Activated CD4-positive, CD25-positive, alpha-beta regulatory T cell (primary cell): ENCODE results near the gene RUNX1.

Experiments
- DNase-seq, 4 experiments: peaks; one replicate each; lab custom pipeline; 2025; lab: John Stamatoyannopoulos, UW

Gene RUNX1

DNA sequence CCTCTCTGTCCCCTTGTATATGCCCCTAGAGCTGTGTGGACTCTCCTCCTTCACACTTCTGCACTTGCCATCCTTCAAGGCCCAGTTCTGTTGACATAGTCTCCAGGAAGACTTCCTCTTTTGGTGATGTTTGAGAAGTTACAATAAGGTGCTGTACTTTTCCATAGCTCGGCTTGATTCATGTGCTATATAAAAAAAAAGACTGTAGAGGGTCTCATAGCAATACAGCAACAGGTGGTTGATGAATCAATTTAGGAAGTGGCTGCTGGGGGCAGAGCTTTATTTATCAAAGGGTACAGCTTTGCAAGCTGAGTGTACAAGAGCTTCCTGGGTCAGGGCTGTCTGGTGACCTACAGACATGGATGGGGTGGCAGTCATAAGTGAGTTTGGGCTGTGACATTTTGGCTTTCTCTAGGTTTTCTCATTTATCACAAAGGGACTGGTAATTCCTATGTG is 102.7 kb downstream of the RUNX1 start:
- DNase-seq: no peak

DNA sequence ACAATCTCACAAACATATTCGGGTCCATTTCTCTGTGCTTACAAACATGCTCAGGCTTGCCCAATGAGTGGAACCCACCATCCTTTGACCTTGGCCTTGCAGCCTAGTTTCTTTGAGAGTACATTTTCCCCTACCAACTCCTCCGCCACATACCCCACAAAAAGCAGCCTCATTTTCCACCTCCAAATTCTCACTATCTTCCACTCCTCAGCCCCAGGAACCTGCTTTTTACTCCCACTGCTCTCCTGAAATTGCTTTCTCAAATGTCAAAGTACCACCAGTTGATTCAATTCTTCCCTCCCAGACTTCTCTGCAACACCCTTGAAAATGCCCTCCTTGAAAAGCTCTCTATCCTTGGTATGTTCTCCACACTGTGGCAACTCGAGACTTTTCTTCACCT is 103.8 kb downstream of the RUNX1 start:
- DNase-seq: no peak

DNA sequence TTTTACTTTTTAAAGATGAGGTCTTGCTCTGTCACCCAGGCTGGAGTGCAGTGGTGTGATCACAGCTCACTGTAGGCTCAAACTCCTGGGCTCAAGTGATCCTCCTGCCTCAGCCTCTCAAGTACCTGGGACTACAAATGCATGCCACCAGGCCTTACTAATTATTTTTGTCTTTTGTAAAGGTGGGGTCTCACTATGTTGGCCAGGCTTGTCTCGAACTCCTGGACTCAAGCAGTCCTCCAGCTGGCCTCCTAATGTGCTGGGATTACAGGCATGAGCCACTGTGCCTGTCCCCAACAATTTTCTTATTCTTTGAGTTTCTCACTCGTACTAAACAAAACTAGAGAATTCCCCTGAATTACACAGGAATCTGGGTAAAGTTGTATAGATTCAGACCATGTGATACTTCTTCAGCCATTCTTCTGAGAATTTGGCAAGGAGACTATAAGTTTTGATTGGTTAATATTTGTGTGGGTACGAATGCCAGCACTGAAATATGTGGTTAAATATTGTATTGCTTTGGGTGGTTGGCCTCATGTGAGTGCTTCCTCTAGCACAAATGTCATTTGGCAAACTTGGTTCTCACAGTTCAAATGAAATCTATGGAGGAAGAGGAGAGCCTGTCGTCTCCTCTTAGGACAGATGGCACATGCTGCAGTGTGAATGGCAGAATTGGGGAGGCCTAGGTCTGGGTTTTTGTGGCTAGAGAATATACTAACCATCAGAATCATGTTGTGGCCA is 104.9 kb downstream of the RUNX1 start:
- DNase-seq: no peak

DNA sequence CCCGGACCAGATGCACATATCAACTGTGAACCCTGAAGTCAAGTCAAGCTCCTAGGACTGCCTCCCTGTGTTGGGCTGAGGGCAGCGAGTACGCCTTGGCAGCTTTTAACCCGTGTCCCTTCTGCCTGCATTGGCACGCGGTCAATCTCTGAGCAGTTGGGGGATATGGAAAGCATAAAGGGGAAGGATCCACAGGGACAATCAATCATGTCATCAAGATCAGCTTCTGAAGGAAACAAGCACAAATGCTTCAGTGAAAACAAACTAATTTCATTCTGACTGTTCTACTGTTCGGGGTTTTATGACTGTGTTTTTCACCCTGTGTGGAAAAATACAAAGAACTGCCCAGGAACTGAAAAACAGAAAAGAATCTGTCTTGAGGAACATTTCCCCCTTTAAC is 106.2 kb downstream of the RUNX1 start:
- no peak for DNase-seq

DNA sequence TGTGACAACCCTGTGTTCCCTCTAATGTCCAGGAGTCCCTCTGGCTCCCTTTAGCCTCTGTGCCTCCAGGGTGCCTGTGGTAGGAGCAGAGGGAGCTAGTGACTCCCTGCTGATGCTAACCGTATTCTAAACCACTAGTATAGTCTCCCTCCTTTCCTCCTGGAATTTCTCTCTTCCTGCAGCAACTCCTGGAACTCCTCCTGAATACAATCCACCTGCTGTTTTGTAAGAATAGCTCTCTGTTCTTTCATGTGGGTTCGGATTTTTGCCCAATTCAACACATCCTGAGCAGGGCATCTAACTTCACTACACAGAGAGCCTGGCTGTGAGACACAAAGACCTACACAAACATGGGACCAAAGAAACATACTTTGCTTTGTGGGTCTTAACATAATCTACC is 107.9 kb downstream of the RUNX1 start:
- no peak for DNase-seq

DNA sequence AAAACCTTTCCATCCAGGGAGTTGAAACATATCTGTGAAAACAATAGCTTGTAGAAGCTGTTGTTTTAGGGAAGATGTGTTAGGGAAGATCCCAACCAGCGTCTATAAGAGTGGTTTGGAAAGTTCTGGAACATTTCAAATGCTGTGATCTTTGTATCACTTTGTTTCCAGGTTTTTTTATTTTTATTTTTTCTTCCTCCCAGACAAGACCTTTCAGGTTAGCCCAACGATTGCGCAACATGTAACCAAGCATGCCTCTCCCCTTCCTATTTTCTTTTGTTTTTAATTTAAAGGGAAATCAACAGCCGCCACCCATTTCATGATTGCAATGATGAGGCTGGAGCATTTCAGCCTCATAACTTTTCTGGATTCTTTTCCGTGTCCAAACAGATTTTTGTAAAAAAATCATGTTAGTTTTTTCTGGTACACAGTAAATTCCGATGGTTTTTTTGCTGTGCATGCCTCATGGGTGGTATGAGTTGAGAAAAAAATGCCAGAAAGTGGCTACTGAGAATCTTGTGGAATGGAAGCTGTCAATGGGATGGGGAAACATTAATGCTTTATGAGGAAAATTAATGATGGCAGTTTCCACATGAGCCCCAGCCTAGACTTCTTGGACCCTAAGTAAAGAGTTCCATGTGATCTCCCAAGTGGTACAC is 109.3 kb downstream of the RUNX1 start:
- DNase-seq: no peak

DNA sequence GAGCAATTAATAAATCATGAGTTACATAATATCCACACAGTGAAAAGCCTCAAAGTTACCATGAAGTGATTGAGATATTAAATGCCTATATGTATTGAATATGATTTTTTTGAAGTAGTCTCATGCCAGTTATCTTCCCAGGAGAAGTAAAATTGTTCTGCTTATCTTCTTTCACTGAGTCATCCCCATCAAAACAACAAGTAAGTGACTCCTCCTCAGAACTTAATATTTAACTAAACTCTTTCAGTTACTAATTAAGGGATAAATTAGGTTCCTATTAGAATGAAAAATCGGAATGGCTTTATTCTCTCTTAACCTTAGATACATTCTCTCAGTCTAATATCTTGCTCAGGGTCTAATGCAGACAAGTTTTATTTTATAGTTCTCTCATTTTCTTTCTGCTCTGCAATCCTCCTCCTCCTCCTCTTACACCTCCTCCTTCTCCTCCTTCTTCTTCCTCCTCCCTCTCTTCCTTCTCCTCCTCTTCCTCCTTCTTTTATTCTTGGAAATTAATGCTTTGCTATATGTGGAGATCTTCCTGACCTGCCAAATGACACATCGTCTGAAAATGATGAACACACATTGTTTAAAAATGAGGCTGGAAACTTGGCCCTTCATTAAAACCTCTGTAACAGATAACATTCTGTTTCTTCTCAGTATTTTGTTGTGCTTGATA is 110.9 kb downstream of the RUNX1 start:
- DNase-seq: no peak

DNA sequence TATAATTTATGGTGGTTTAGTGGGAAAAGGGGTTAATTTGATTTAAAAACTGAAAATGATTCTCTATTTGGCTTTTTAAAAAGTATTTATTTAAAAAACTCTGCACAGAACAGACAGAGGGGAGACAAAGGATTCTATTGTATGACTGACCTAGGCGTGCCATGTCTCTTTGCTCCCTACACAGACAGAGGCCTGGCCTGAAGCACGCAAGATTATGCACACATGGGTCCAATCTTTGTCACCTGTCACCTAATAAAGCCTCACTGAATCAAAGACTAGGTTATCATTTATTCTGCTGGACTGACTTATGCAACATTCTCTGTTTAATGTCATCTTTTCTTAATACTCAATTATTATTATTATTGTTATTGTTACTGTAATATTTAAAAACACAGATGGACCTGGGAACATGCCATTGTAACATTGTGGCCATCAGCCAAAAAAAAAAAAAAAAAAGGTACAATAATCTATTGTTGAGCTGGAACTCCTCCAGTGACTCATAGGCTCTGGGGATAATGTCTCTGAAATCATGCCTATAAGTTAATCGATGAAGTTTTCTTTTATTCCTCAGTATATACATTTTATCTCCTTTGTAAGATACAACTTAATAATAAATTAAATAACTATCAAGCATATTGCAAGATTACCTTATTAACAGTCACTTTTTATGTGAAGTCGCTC is 112.1 kb downstream of the RUNX1 start:
- no peak for DNase-seq

DNA sequence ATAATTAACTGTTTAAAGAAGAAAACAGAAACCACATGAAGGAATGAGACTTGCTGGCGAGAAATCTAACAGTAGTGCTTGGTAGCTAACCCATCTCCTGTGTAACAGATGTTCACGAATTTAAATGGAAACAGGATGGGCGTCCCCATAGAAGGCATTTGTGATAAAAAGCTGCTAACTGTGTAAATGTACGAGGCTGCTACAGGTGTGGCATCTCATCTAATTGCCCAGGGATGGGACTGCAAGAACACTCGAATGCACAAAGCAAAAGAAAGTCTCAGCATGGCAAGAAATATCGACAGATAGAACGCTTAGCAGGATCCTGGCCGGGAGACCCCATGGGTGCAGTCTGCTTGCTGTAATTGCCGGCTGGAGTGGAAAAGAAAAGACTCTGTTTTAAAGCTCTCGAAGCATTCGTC is 112.7 kb downstream of the RUNX1 start:
- DNase-seq: no peak

DNA sequence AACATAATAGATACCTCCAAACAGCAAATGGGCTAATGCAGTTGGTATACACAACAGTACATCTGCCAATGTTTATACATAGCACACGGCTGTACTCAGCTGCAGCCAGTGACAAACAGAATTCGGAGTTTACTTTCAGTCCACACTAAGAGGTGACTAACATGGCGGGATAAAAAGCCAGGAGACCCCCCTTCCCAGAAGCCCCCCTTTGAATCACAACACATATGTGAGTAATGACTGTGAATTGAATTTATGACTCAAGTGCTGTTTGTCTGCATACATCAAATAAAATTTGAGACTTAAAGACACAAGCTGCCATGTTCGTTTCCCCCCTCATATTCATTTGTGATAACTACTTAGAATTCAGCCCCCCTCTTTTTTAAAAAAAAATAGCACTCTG is 113.2 kb downstream of the RUNX1 start:
- no peak for DNase-seq

DNA sequence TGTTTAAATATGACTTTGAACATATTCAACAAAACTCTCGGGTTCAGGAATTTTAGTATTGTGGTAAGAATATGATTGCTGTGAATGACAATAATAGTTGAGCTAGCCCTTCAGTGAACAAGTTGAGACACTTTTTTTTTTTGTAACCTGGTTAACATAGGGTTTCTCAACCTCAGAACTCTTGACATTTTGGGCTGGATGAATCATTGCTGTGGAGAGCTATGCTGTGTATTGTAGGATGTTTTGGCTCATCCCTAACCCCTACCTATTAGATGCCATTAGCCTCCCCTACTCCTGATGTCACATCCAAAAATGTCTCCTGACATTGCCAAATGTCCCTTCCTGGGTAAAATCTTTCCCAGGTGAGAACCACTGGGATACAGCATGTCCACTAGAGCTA is 113.7 kb downstream of the RUNX1 start:
- DNase-seq: no peak

DNA sequence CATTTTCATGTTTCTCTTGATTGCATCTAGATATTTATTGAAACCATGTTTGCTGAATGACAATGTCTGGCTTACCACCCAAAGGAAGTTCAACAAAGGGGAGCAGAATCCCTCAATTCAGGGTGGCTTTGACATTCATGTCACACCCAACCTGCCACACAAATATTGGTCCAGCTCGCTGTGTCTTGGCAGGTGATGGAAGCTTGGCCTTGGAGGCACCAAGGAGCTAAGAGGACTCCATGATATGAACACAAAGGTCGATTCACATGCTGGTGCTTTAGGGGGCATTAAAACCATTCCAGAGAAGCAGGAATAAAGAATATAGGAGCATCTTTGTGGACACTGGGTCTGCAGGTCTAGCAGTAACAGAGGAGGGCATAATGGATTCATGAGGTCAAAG is 114.8 kb downstream of the RUNX1 start:
- no peak for DNase-seq

DNA sequence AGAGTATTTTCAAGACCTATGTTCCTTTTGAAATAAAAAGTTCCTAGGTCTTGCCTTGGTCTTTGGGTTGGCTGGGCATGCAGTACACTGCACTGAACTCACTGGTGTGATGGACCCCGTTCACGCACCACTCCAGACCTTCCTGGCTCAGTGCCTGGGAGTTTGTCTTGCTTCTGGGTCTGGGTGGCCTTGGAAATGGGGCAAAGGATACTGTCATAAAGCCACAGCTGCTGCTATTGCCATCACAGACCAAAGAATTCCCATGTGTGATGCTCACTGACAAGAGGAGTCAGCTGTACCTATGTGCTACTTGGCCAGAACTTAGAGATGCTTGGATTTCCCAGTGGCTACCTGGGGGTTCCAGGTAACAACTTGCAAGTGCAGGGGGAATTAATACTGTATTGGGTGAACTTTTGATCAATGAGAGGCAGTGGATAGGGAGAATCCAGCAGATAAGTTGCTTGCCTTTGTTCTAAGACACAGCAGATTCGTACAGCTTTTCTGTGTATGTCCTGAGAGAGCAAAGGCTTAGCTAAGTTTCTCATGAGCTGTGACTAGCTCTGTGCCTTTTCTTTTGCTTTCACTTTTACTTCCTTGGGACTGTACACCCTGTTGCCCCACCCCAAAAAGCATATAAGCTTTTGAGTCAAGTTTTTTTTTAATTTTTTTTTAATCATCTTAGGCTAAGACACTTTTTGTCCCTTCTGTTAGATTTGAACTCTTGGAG is 115.3 kb downstream of the RUNX1 start:
- no peak for DNase-seq

DNA sequence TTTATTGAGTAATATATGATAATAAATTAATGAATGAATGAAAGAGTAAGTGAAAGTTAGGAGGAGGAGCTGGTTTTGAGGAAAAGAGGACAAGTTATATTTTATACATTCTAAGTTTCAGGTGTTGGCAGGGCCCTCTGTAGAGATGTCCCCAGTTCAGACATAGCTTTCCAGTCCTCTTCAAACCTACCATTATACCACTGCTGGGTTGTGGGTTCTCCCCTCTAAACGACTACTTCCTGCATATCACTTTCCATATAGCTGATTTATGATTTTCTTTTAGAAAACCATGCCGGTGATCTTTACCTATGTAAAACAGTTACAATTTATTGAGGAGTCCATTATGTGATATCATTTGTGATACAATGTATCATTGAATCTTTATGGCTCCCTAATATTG is 116.9 kb downstream of the RUNX1 start:
- DNase-seq: no peak

DNA sequence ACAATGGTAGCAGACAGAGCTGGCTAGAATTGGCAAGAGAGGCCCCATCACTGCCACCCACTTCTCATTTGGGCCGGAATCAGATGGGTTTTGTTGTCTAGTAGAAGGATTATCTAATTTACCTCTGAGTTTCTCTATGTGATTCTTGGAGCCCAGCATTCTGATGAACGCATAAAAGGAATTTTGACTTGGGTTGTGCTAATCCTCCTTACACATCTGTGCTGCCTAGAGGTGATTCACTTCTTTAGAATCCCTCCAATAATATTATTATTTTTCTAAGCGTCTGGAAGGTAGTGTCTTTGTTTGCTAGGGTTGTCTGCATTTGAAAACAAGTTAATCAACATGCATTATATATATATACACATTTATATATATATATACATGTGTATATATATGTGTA is 118.1 kb downstream of the RUNX1 start:
- no peak for DNase-seq

DNA sequence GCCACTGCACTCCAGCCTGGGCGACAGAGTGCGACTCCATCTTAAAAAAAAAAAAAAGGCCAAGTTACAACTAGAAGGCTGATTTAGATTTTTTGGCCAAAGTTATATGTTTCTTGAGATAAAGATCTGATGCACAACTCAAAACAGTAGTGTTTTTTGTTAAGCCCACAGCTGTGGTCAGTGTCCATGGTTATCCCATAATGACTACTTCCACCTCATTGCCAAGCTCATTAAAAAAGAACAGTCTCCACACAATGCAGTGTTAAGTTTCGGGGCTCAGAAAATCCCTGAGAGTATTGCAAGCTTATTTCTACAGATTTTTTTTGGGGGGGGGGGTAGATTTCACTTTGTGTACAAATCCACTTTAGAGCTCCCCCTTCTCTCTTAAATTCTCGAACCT is 120.5 kb downstream of the RUNX1 start:
- no peak for DNase-seq

DNA sequence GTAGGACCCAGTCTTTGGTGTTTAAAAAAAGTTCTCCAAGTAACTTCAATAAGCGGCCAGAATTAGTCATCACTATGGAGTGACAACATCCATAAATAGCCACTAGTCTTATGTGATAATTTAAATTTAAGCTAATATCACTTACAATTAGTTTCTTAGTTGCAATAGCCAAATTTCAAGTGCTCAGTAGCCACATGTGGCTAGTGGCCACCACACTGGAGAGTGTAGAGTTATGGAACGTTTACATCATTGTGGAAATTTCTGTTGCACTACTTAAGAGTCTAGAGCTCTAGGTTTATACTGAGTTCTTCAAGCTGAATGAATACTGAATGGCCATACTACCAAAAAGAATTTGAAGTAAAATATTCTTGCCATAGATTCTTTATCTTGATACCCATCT is 121.1 kb downstream of the RUNX1 start:
- no peak for DNase-seq

DNA sequence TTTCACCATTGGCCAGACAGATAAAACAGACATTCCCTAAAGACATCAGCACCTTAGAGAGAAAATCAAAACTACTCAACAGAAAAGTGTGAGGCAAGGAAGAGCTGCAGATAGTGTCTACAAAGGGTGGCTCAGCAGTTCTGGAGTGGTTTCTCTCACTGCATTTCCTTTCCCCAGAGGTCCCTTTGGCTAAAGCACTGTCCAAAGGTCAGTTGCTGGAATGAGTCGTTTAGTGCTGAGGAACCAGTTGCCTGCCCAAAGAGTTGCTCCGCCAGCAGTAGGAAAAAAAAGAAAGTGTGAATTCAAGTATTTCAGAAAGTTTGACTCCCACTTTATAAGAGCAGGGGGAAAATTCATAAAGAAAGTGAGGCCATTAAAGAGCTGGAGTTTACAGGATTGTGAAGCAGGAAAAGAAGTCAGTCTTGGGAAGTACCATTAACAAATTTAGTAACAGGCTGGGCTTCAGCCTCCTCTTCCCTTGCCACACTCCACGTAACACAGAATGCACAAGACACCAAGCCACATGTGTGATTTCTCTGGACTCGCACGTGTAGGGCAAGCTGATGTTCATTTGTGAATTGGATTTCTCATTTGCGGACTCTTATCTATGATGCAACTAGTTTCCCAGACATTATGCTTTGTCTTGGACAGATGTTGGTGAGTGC is 122.2 kb downstream of the RUNX1 start:
- no peak for DNase-seq

DNA sequence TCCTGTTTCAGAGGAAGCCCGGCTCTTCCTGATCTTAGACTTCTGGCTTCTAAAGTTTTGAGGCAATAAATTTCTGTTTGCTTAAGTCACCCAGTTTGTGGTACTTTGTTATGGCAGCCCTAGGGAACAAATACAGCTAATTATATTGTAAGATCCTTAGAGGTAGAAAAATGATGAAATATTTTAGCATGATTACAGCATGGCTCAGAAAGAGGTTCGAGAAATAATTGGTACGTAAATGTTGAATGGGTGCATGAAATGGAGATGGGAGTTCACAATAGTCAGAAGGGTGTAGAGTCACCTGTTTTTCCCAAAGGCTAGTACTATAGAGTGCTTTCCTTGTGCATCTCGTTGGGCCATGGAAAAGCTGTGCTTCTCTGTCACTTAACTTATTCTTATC is 123.5 kb downstream of the RUNX1 start:
- DNase-seq: no peak

DNA sequence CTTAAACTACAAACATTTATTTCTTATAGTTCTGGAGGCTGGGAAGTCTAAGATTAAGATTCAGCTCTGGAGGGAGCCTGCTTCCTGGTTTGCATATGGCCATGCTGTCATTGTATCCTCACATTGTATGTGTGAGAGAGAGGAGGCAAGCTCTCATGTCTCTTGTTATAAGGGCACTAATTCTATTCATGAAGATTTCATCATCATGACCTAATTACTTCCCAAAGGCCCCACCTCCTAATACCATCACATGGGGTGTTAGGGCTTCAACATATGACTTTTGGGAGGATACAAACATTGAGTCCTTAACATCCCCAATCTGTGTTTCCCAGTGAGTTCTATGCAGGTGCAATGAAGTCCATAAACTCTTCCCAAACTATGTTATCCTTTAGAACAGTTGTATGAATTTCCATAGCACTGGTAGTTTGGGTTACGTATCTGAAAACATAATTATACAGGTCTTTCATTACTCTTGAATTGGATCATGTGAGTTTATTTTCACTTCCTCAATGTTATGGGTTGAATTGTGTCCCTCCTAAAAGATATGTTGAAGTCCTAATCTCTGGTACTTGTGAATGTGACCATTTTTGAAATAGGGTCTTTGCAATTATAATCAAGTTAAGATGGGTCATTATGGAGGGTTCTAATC is 124.2 kb downstream of the RUNX1 start:
- DNase-seq: no peak

DNA sequence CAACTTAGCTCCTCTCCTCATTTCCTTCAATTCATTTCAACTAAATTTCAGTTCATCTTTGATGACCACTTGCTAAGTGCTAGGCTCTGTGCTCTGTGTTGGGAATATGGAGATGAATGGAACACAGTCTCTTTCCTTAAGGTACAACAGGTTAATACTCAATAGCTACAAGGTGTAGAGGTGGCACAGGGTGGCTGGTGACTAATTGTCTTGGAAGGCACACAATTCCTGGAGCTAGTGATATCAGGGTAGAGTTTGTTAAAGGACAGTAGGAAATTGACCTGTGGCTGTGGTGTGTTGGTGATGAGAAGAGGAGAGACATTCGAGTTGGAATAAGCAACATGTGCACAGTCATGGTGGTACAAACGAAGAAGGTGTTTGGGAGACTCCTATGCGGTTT is 124.9 kb downstream of the RUNX1 start:
- no peak for DNase-seq
